MM.1S (cell line): ENCODE data around the gene TXN2.
"Not testable (repeated sequence)": the region's sequence is repeated elsewhere in the genome, so short reads cannot be mapped to it uniquely, and the experiment has no call there.

Experiments used
- DNase-seq: peaks from one replicate; pipeline ENCODE4 v3.0.0-alpha.2; 2015
- H2AFZ ChIP-seq: fragments of 300-600 bp; sonication (generic); 2 replicates; pipeline ENCODE4 v1.6.0; 2016; ENCODE audit warnings: antibody characterized with exemption, low read length
- H3F3A ChIP-seq: fragments of 300-600 bp; sonication (generic); 2 replicates; pipeline ENCODE4 v1.6.1; 2016; ENCODE audit warnings: mild to moderate bottlenecking, antibody characterized with exemption, low read length, moderate library complexity, mixed read lengths; ENCODE audit not compliant: insufficient read depth
- H3K27ac ChIP-seq: fragments of 300-600 bp; sonication (generic); 2 replicates; pipeline ENCODE4 v1.5.1; 2016; ENCODE audit warnings: mild to moderate bottlenecking, low read length
- H3K27me3 ChIP-seq: fragments of 300-600 bp; sonication (generic); replicated peaks from 2 replicates; pipeline ENCODE4 v1.6.0; 2016; ENCODE audit warnings: low read length; ENCODE audit not compliant: insufficient read depth
- H3K36me3 ChIP-seq: fragments of 300-600 bp; sonication (generic); replicated peaks from 2 replicates; pipeline ENCODE4 v1.6.1; 2016; ENCODE audit warnings: mild to moderate bottlenecking, low read length, mixed read lengths; ENCODE audit not compliant: insufficient read depth
- H3K4me1 ChIP-seq: fragments of 300-600 bp; sonication (generic); 2 replicates; pipeline ENCODE4 v1.6.1; 2016; ENCODE audit warnings: low read length, mixed read lengths
- H3K4me2 ChIP-seq: fragments of 300-600 bp; sonication (generic); 2 replicates; pipeline ENCODE4 v1.6.0; 2016; ENCODE audit warnings: low read depth, low read length
- H3K4me3 ChIP-seq: fragments of 300-600 bp; sonication (generic); 2 replicates; pipeline ENCODE4 v1.5.1; 2016; ENCODE audit warnings: low read length, mixed read lengths
- H3K79me2 ChIP-seq: fragments of 300-600 bp; sonication (generic); 2 replicates; pipeline ENCODE4 v1.6.1; 2016; ENCODE audit warnings: mixed run types, low read length, mixed read lengths
- H3K9ac ChIP-seq: fragments of 300-600 bp; sonication (generic); 2 replicates; pipeline ENCODE4 v1.6.1; 2016; ENCODE audit warnings: low read length, mixed read lengths
- H3K9me2 ChIP-seq: fragments of 300-600 bp; sonication (generic); replicated peaks from 2 replicates; pipeline ENCODE4 v1.6.1; 2016; ENCODE audit warnings: mild to moderate bottlenecking, low read length, mixed read lengths; ENCODE audit not compliant: insufficient read depth
- H3K9me3 ChIP-seq: fragments of 300-600 bp; sonication (generic); replicated peaks from 2 replicates; pipeline ENCODE4 v1.6.1; 2016; ENCODE audit warnings: mild to moderate bottlenecking, low read length, mixed read lengths; ENCODE audit not compliant: insufficient read depth
- H4K20me1 ChIP-seq: fragments of 300-600 bp; sonication (generic); 2 replicates; pipeline ENCODE4 v1.6.1; 2016; ENCODE audit warnings: mild to moderate bottlenecking, low read length, moderate library complexity, mixed read lengths; ENCODE audit not compliant: insufficient read depth
- CTCF ChIP-seq: fragments of 300-600 bp; sonication (generic); IDR thresholded peaks from 2 replicates; pipeline ENCODE4 v1.5.1; 2016; ENCODE audit warnings: antibody characterized with exemption, low read length, mixed read lengths
- EZH2 ChIP-seq: fragments of 300-600 bp; sonication (generic); optimal IDR thresholded peaks from 2 replicates; pipeline ENCODE3; 2017; ENCODE audit warnings: low read depth, mild to moderate bottlenecking, antibody characterized with exemption, low read length, mixed read lengths
- EZH2phosphoT487 ChIP-seq: fragments of 300-600 bp; sonication (generic); IDR thresholded peaks from 2 replicates; pipeline ENCODE4 v1.6.1; 2018; ENCODE audit warnings: antibody characterized with exemption, low read length

The TXN2 gene

DNA sequence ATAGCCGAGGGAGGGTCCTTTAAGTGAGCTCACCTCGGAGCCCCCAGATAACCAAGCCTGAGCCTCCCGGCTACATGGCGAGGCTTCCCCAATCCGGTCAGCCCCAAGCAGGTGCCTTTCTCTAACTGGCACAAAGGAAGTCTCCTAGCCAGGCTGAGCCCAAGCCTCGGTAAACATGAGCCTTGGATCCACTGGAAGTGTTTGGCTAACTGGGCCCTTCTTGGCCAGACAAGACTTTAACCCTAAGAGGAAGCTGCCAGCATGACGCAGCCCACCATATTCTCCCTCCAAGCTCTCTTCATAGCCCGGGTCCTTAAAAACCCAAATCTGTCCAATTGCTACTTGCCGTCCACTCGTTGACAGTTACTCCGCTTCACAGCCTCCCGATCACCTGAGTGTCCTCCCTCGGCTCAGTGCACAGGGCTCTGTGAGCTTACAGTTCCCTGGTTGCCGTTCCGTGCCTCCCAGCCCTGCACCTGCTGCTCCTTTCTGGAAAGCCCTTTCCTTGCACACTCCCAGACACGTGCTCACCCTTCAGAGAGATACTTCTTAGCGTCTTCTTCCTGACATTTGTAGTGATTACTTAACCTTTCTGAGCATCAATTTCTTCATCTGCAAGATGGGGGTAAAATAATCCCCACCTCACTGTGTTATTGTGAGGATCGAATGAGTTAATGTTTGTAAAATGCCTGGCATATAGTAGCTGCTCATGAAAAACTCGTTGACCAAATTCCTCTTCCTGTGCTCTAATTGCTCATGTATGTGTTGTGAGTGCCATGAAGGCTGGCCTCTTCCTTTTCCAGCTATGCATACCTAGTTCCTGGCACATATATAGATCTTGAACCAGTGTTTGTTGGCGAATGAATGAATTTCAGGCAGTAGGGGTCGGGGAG lies 25.6 kb downstream of the TXN2 start:
- Histone ChIP-seq H3K4me2 (peak overlapping the region; percentile 94), H2AFZ (peak overlapping the region; percentile 77), H4K20me1 (no peaks in the 10 kb centered on the region), H3K27me3 (no peaks in the 10 kb centered on the region), H3K27ac (peak overlapping the region; percentile 7; the same call in 1 of the 2 replicates), H3K9me2 (no peaks in the 10 kb centered on the region), H3K9ac (peak overlapping the region; percentile 50; the same call in 1 of the 2 replicates), H3K9me3 (no peaks in the 10 kb centered on the region), H3K36me3 (no peaks in the 10 kb centered on the region), H3K4me3 (peak overlapping the region; percentile 48), H3K4me1 (peaks cover 27% of the 10 kb centered on the region), H3K79me2 (no peaks in the 10 kb centered on the region), H3F3A (peaks cover 32% of the 10 kb centered on the region)
- no peak for DNase-seq
- TF ChIP-seq EZH2 (no peak), EZH2phosphoT487 (no peak), CTCF (no peak)

- H3K27ac ChIP-seq: peak overlapping the region; percentile 12; the same call in 1 of the 2 replicates
- DNase-seq: peak; percentile 97
- no peaks in the 10 kb centered on the region for H4K20me1 ChIP-seq
- peak overlapping the region; percentile 48 for H3K4me3 ChIP-seq
- peak overlapping the region; percentile 77 for H2AFZ ChIP-seq
- H3K4me2 ChIP-seq: peak overlapping the region; percentile 94
- no peak for TF ChIP-seq EZH2
- TF ChIP-seq CTCF: no peak
- TF ChIP-seq EZH2phosphoT487: no peak
- H3K4me1 ChIP-seq: peaks cover 27% of the 10 kb centered on the region
- H3K9me3 ChIP-seq: no peaks in the 10 kb centered on the region
- no peaks in the 10 kb centered on the region for H3K36me3 ChIP-seq
- H3K9me2 ChIP-seq: no peaks in the 10 kb centered on the region
- H3K79me2 ChIP-seq: no peaks in the 10 kb centered on the region
- H3F3A ChIP-seq: peaks cover 34% of the 10 kb centered on the region
- H3K27me3 ChIP-seq: no peaks in the 10 kb centered on the region
- peak overlapping the region; percentile 50; the same call in 1 of the 2 replicates for H3K9ac ChIP-seq
These were observed 26.4 kb downstream of the TXN2 start for GRCh38 chr22:36454916-36455570.

- Histone ChIP-seq H3K4me2 (no peak overlapping the region), H3K36me3 (no peaks in the 10 kb centered on the region), H4K20me1 (no peaks in the 10 kb centered on the region), H3K4me1 (peaks cover 27% of the 10 kb centered on the region), H3K9me2 (no peaks in the 10 kb centered on the region), H3K79me2 (no peaks in the 10 kb centered on the region), H3K9me3 (no peaks in the 10 kb centered on the region), H3F3A (peaks cover 34% of the 10 kb centered on the region), H3K27ac (no peak overlapping the region), H3K9ac (no peak overlapping the region), H2AFZ (no peak overlapping the region), H3K4me3 (no peak overlapping the region), H3K27me3 (no peaks in the 10 kb centered on the region)
- no peak for DNase-seq
- TF ChIP-seq EZH2phosphoT487 (no peak), CTCF (no peak), EZH2 (no peak)
These were observed 27.5 kb downstream of the TXN2 start for GRCh38 chr22:36453855-36454378.

DNA sequence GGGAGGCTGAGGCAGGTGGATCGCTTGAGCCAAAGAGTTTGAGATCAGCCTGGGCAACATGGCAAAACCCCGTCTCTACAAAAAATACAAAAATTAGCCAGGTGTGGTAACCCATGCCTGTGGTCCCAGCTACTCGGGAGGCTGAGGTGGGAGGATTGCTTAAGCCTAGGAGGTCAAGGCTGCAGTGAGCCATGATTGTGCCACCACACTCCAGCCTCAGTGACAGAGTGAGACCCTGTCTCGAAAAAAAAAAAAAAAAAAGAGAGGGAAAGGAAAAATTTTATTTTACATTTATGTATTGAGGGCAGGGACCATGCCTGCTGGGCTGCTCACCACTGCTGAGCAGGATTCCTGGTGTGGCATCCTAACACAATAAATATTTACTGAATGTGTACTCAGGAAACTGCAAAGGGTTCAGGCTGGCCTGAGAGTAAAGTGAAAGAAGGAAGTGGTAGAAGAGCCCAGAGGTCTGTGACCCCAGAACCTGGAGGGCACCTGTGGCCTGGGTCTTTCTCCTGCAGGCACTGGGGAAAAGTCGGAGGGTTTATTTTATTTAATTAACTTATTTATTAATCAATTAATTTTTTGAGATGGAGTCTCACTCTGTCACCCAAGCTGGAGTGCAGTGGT lies 28.3 kb downstream of the TXN2 start:
- H3K4me3 ChIP-seq, H4K20me1 ChIP-seq, H3K9me2 ChIP-seq, H2AFZ ChIP-seq, H3K27me3 ChIP-seq, H3K36me3 ChIP-seq, DNase-seq, H3K9me3 ChIP-seq, H3K9ac ChIP-seq, H3K79me2 ChIP-seq: not testable (repeated sequence)
- peaks cover 34% of the 10 kb centered on the region for H3F3A ChIP-seq
- peak overlapping the region; percentile 15; the same call in 1 of the 2 replicates for H3K4me2 ChIP-seq
- H3K4me1 ChIP-seq: peaks cover 27% of the 10 kb centered on the region
- peak overlapping the region; percentile 26; the same call in 1 of the 2 replicates for H3K27ac ChIP-seq
